ENCODE data around the gene BSG.

The BSG gene

DNA sequence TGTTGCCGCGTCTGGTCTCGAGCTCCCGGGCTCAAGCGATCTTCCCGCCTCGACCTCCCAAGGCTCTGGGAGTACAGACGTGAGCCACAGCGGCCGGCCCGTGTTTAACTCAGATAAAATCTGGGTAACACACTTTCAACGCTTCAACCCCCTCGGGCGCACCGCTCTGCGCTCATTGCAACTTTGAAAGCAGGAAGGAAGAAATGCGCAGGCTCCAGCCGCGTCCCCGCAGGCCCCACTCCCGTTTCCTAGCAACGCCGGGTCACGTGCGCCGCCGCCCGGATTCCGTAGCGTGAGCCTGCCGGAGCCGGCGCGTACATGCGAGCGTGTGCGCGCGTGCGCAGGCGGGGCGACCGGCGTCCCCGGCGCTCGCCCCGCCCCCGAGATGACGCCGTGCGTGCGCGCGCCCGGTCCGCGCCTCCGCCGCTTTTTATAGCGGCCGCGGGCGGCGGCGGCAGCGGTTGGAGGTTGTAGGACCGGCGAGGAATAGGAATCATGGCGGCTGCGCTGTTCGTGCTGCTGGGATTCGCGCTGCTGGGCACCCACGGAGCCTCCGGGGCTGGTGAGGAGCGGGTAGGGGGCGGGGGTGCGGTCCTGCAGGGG, at the start of gene BSG:
Gene BSG, plus strand, starts transcription at position 457 of the 603 bp plus-strand sequence. Its CDS starts 39 bp downstream, at position 496.
- DNase-seq: peak; percentile 98 to 99
- Histone ChIP-seq H3K4me3 (peak within 1 kb of the TSS; percentile 93 to 98), H3K36me3 (no peaks in the 10 kb centered on the region), H3K27ac (peak within 1 kb of the TSS; percentile 80 to 87), H3K4me1 (peaks cover 0 to 52% (median 42%) of the 10 kb centered on the region in 4 donors), H3K27me3 (no peaks in the 10 kb centered on the region), H3K9me3 (no peaks in the 10 kb centered on the region)
- intact Hi-C loops (cut with DNase I; ENCODE audit: low total_unique reads): no loop called here
- TF ChIP-seq, protein P1, sequence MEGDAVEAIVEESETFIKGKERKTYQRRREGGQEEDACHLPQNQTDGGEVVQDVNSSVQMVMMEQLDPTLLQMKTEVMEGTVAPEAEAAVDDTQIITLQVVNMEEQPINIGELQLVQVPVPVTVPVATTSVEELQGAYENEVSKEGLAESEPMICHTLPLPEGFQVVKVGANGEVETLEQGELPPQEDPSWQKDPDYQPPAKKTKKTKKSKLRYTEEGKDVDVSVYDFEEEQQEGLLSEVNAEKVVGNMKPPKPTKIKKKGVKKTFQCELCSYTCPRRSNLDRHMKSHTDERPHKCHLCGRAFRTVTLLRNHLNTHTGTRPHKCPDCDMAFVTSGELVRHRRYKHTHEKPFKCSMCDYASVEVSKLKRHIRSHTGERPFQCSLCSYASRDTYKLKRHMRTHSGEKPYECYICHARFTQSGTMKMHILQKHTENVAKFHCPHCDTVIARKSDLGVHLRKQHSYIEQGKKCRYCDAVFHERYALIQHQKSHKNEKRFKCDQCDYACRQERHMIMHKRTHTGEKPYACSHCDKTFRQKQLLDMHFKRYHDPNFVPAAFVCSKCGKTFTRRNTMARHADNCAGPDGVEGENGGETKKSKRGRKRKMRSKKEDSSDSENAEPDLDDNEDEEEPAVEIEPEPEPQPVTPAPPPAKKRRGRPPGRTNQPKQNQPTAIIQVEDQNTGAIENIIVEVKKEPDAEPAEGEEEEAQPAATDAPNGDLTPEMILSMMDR (IDR thresholded peaks at IDR 0.05): peak in 1 of 2 experiments; percentile 23

GRCh38 chr19:522726-523125, 49.7 kb upstream of the BSG start:
- H3K4me1 ChIP-seq: peaks cover 0 to 6% (median 5%) of the 10 kb centered on the region in 4 donors
- no peak overlapping the region for H3K27ac ChIP-seq
- DNase-seq: no peak
- no peak overlapping the region for H3K4me3 ChIP-seq
- peaks cover 0 to 26% (median 8%) of the 10 kb centered on the region in 3 donors for H3K36me3 ChIP-seq
- TF ChIP-seq, protein P1 (IDR thresholded peaks at IDR 0.05): no peak
- intact Hi-C loops (cut with DNase I; ENCODE audit: low total_unique reads): no loop called here
- H3K27me3 ChIP-seq: peaks cover 0 to 16% of the 10 kb centered on the region in 2 donors
- H3K9me3 ChIP-seq: no peaks in the 10 kb centered on the region

DNA sequence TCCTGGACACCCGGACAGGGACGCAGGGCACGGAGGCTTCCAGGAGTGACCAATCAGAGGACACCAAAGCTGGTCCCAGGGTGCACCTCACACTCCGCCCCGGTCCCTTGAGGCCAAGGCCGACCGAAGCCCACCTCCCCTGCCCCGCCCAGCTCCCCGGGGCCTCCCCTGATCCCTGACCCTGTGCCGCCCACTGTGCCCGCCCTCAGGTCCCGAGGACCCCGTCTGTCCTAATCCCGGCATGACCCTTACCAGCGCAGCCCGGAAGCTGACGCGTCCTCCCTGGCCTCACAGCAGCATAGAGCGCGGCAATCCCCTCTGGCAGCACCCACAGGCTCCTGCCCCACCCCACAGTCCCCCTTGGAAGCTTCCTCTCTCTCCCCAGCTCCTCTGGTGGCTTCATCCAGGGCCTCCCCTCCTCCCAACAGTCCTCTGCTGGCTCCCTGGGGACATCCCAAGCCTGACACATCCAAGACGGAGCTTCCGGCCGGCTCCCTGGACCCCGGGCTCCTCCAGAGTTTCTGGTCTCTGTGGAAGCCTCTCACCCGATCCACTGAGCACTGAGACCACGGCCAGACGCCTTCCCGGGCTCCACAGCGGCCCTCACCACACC, 48.2 kb upstream of the BSG start:
- TF ChIP-seq, protein P1 (IDR thresholded peaks at IDR 0.05): no peak
- intact Hi-C loops (cut with DNase I; ENCODE audit: low total_unique reads): no loop called here
- no peak overlapping the region for H3K27ac ChIP-seq
- H3K36me3 ChIP-seq: peaks cover 0 to 22% (median 8%) of the 10 kb centered on the region in 3 donors
- H3K4me3 ChIP-seq: no peak overlapping the region
- peaks cover 0 to 16% of the 10 kb centered on the region in 2 donors for H3K27me3 ChIP-seq
- no peak for DNase-seq
- no peaks in the 10 kb centered on the region for H3K9me3 ChIP-seq
- H3K4me1 ChIP-seq: peaks cover 0 to 6% (median 5%) of the 10 kb centered on the region in 4 donors

GRCh38 chr19:525029-525428, 47.4 kb upstream of the BSG start:
- H3K27ac ChIP-seq: no peak overlapping the region
- no peak for DNase-seq
- H3K36me3 ChIP-seq: peaks cover 0 to 13% (median 8%) of the 10 kb centered on the region in 3 donors
- no peaks in the 10 kb centered on the region for H3K9me3 ChIP-seq
- TF ChIP-seq, protein P1 (IDR thresholded peaks at IDR 0.05): no peak
- H3K4me3 ChIP-seq: no peak overlapping the region
- H3K4me1 ChIP-seq: peaks cover 0 to 6% (median 5%) of the 10 kb centered on the region in 4 donors
- intact Hi-C loops (cut with DNase I; ENCODE audit: low total_unique reads): no loop called here
- peaks cover 0 to 16% of the 10 kb centered on the region in 2 donors for H3K27me3 ChIP-seq

DNA sequence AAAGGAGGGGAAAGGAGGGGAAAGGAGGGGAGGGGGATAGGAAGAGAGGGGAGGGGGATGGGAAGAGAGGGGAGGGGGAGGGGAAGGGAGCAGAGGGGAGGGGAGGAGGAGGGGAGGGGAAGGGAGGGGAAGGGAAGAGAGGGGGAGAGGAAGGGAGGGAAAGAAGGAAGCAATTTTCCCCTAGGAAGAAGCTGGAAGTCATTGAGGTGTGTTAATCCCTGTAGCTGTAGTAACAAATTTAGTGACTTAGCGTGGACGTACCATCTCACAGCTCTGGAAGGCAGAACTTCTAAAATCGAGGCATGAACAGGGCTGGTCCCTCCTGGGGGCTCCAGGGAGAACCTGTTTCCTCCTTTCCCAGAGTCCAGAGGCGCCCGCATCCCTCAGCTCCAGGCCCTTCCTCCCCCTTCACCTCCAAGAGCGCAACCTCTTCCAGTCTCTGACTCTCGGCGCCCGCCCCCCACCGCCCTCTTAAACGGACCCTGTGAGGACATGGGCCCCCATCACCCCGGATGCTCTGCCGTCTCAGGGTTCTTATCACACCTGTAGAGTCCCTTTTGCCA, 46.5 kb upstream of the BSG start:
- H3K9me3 ChIP-seq: no peaks in the 10 kb centered on the region
- H3K27ac ChIP-seq: no peak overlapping the region
- intact Hi-C loops (cut with DNase I; ENCODE audit: low total_unique reads): no loop called here
- H3K4me1 ChIP-seq: peaks cover 0 to 13% (median 7%) of the 10 kb centered on the region in 4 donors
- no peak for DNase-seq
- H3K27me3 ChIP-seq: peaks cover 0 to 16% of the 10 kb centered on the region in 2 donors
- no peak overlapping the region for H3K4me3 ChIP-seq
- peaks cover 0 to 8% (median 4%) of the 10 kb centered on the region in 3 donors for H3K36me3 ChIP-seq
- TF ChIP-seq, protein P1 (IDR thresholded peaks at IDR 0.05): no peak
